ENCODE results near the gene KLHL36. TPM values are rescaled to one million over a fixed set of nuclear protein-coding genes. Genes with fewer than 3 reads are reported as not detected.

The KLHL36 gene
- 48.2 and 107 TPM in 2 replicates for total RNA-seq (ENCODE audit: low replicate concordance)

DNA sequence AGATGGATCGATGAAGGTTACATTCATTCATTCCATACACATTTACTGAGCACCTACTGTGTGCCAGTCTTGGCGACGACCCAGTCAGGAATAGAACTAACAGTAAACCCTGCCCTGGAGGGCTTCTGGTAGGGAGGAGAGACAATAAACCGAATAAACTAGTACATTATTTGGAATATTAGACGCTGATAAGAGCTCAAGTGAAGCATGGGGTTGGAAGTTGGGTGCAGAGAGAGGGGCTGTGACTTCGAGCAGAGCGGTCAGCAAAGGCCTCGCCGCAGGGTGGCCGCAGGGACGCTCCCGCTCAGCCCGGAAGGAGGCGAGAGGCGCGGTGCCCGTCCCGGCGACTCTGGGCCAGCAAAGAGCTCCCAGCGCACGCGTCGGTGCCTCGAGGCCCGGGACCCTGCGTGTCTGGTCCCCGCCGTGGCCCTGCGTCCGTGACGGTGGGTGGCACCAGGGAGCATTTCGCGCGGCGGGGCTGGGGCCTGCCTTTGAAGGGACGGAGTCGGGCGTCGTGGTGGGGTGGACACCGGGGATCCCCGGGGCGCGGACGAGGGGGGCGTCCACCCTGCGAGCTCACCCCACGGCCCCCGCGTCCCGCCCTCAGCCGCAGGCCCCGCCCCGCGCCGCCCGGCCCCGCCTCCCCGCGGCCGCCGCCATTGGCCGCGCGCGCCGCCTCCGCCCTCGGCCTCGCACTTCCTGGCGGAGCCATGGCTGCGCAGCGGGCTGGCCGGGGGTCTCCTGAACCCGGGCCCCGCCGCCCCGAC is at the start of gene KLHL36:
KLHL36 (plus strand) TSS at position 684 of the 767 bp plus-strand sequence. CDS start 2,357 bp downstream, outside the sequence.

DNA sequence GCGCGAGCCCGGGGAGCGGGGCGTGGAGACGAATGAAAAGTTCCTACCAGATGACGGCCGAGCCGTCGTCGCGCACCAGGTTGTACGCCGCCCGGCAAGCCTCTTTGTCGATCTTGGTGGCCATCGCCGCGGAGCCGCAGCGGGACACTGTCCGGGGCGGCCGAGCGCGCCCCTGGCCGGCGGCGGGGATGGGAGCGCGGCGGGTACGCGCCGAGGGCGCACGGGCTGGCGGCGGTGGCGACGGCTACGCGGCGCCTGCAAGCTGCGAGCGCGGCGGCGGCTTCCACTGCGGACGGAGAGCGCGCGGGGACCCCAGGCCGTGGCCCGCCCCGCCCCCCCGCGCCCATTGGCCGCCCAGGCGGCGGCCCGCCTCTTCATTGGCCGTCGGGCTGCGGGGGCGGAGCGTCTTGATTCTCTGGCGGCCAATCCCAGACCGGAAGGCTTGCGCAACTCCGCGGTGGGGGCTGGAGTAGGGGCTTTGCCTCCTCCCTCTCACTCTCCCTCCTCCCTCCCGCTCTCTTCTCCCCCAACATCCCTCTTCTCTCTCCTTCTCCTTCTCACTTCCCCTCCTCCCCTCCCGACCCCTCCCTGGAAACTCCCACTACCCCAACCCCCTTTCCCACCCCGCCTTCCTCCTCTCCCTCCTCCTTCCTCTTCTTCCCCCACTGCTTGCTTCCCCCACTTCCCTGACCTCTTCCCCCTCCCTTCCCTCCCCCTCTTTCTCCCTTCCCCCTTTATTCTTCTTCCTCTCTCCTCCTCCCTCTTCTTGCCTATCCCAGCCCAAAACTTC is 30.3 kb upstream of the KLHL36 start, which contains the start of gene COTL1:
COTL1 (minus strand) TSS at position 288 of the 790 bp plus-strand sequence; CDS start at position 124, 164 bp downstream.

DNA sequence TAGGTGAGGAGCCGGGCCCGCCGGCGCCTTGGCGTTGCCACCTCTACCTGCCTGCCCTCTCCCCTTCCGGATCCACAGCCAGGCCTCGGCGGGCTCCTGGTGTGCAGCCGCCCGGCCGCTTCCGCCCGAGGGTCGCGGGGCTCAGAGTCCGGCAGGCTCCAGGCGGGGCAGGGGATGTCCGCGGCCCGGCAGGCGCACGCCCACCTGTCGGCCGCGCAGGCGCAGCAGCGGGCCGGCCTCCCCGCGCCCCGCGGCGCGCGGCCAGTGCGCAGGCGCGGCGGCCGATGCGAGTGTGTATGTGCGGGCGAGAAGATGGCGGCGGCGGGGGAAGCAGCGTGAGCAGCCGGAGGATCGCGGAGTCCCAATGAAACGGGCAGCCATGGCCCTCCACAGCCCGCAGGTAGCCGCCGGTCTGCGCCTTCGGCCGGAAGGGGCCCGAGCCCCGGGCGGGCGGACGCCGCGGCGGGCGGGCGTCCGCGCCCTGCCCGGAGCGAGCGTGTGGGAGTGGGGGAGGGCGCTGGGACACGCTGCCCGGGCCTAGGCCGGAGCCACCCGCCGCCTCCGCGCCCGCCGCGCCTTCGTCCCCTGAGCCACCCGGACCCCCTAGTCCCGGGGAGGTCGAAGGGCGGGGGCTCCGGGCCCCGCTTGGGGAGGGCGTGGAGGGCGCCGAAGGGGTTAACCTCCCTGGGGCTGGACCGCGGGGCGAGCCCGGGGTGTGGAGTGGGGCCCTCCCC is 51.6 kb downstream of the KLHL36 start, which contains the start of gene USP10:
USP10 (plus strand) TSS at position 289 of the 734 bp plus-strand sequence; CDS start at position 380, 91 bp downstream.

Other genes with a start within 250 kb of the KLHL36 start
- 10.6 and 11.6 TPM in 2 replicates for gene MEAK7, start 143.9 kb upstream of the KLHL36 start, total RNA-seq (ENCODE audit: low replicate concordance)
- gene COTL1, start 30.4 kb upstream of the KLHL36 start, total RNA-seq (ENCODE audit: low replicate concordance): 38.1 and 52.8 TPM in 2 replicates
- 35.3 and 42.0 TPM in 2 replicates for gene USP10, start 51.5 kb downstream of the KLHL36 start, total RNA-seq (ENCODE audit: low replicate concordance)
- 0.98 and 2.8 TPM in 2 replicates for gene CRISPLD2, start 171.5 kb downstream of the KLHL36 start, total RNA-seq (ENCODE audit: low replicate concordance)